ENCODE results near the gene ITPK1.

Gene ITPK1

DNA sequence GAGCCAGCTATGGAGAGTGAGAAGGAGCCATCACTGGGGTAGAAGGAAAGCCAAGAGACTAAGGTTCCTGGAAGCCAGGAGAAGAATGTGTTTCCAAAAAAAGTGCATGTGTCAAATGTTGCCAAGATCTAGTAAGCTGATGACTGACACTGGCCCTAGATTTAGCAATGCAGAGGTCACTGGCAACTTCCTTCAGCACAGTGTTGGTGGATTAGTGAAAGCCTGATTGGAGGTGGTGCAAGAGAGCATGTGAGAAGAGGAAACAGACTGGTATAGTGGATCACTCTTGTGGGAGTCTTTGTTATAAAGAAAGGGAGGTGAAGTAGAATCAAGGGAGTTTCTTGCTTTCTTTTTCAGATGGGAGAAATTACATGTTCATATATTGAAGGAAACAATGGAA lies 226.8 kb downstream of the ITPK1 start:
- no peak for DNase-seq (ENCODE audit: low spot score)

DNA sequence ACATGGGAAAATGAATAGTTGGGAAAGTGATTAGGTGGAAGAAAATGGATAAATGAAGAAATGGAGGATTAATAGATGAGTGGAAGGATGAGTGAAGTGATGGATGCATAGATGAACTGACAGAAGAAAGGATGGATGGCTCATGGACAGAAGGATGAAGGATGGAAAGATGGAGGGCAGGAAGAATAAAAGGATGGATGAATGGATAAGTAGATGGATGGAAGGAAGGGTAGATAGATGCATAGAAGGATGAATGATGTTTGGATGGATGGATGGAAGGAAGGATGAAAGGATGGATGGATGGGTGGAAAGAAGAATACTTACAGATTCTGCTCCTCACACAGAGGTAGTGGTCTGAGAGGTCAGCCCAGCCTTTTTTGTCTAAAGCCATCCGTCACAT lies 228.6 kb downstream of the ITPK1 start:
- no peak for DNase-seq (ENCODE audit: low spot score)
